Naive thymus-derived CD4-positive, alpha-beta T cell (primary cell): ENCODE data around the gene BPIFB1. TPM values are rescaled to one million over a fixed set of nuclear protein-coding genes. Genes with fewer than 3 reads are reported as not detected.

Experiments
- ATAC-seq: fragments of 150-1000 bp; cut with Tn5 transposase; 2 replicates; pipeline ENCODE4 v1.10.0; 2021; ENCODE audit warnings: mild to moderate bottlenecking, moderate library complexity
- CTCF ChIA-PET: fragments of 350-600 bp; sonication (Branson Sonifier 250); formaldehyde crosslinking; loops from one replicate; lab custom pipeline; 2021; ENCODE audit warnings: antibody characterized with exemption; lab: Charles Lee
- POLR2A ChIA-PET: fragments of 350-600 bp; sonication (Branson Sonifier 250); formaldehyde crosslinking; loops from one replicate; lab custom pipeline; 2021; ENCODE audit warnings: antibody characterized with exemption, inconsistent platforms; lab: Charles Lee
- DNase-seq, 9 donors: peaks; one replicate each; pipeline versions ENCODE4 v3.0.0 to v3.0.0-alpha.2; 2020 to 2022; ENCODE audit warnings: mixed read lengths in 1 of 9
- H3K27ac ChIP-seq: one replicate; pipeline ENCODE4 v1.7.0; 2013; ENCODE audit warnings: mild to moderate bottlenecking, low read depth, low read length, moderate library complexity
- H3K27me3 ChIP-seq, 2 donors: one replicate each; pipeline ENCODE4 v1.7.0; 2013; ENCODE audit warnings: low read length in 2 of 2, mild to moderate bottlenecking in 2 of 2, moderate library complexity in 2 of 2; ENCODE audit not compliant: control insufficient read depth in 2 of 2, insufficient read depth in 2 of 2
- H3K36me3 ChIP-seq, 3 experiments: 1 replicate in 2 of 3; 2 replicates in 1 of 3; pipeline ENCODE4 v1.7.0; 2013; ENCODE audit warnings: low read length in 3 of 3, mild to moderate bottlenecking in 3 of 3, moderate library complexity in 1 of 3; ENCODE audit not compliant: insufficient read depth in 3 of 3, control insufficient read depth in 2 of 3
- H3K4me1 ChIP-seq, 2 donors: one replicate each; pipeline ENCODE4 v1.7.0; 2013; ENCODE audit warnings: low read length in 2 of 2, mild to moderate bottlenecking in 2 of 2, moderate library complexity in 1 of 2; ENCODE audit not compliant: control insufficient read depth in 2 of 2, insufficient read depth in 2 of 2
- H3K4me3 ChIP-seq: 2 replicates; pipeline ENCODE4 v1.7.0; 2013; ENCODE audit warnings: mild to moderate bottlenecking, low read length
- H3K9me3 ChIP-seq, 3 experiments: 1 replicate in 2 of 3; 2 replicates in 1 of 3; pipeline ENCODE4 v1.7.0; 2013; ENCODE audit warnings: low read length in 3 of 3; ENCODE audit not compliant: control insufficient read depth in 2 of 3
- H3K27ac Mint-ChIP-seq, 9 donors: one replicate each; pipeline ENCODE4 v1.8.0; 2020 to 2022; ENCODE audit warnings: mixed read lengths in 9 of 9, mild to moderate bottlenecking in 8 of 9, moderate library complexity in 5 of 9, inconsistent platforms in 2 of 9
- H3K27me3 Mint-ChIP-seq, 5 donors: one replicate each; pipeline ENCODE4 v1.8.0; 2021 to 2022; ENCODE audit warnings: mixed read lengths in 5 of 5, mild to moderate bottlenecking in 1 of 5
- H3K36me3 Mint-ChIP-seq, 5 donors: one replicate each; pipeline ENCODE4 v1.8.0; 2020 to 2022; ENCODE audit warnings: mixed read lengths in 5 of 5, mild to moderate bottlenecking in 3 of 5, inconsistent platforms in 1 of 5
- H3K4me1 Mint-ChIP-seq, 7 donors: one replicate each; pipeline ENCODE4 v1.8.0; 2020 to 2022; ENCODE audit warnings: mixed read lengths in 7 of 7, mild to moderate bottlenecking in 3 of 7, inconsistent platforms in 1 of 7
- H3K4me3 Mint-ChIP-seq, 10 donors: one replicate each; pipeline ENCODE4 v1.8.0; 2020 to 2022; ENCODE audit warnings: mild to moderate bottlenecking in 10 of 10, mixed read lengths in 10 of 10, moderate library complexity in 6 of 10, inconsistent platforms in 2 of 10
- H3K9me3 Mint-ChIP-seq, 11 donors: one replicate each; pipeline ENCODE4 v1.8.0; 2020 to 2022; ENCODE audit warnings: mixed read lengths in 11 of 11, mild to moderate bottlenecking in 4 of 11, inconsistent platforms in 1 of 11, moderate library complexity in 1 of 11
- intact Hi-C, 2 donors: fragments of 100-400 bp; cut with micrococcal nuclease; formaldehyde crosslinking; loops; one replicate each; pipeline ENCODE4 v1.15.1; 2023
- polyA plus RNA-seq, 2 donors: library from polyadenylated mRNA; unstranded; fragments of 300-500 nt; fragmentation: Illumina TruSeq; gene quantifications; one replicate each; pipeline ENCODE4 v1.2.3, GENCODE V29; 2021
- total RNA-seq, 6 experiments: library from RNA in 5 of 6; stranded (reverse) in 5 of 6; gene quantifications; 1 replicate in 5 of 6; 2 replicates in 1 of 6; pipeline ENCODE4 v1.2.3 and lab custom pipeline; 2021 to 2026

BPIFB1 gene
- total and polyA plus RNA-seq, 7 experiments from 2014 or later = not detected

GRCh38 chr20:33239979-33240736 lies 42.9 kb upstream of the BPIFB1 start:
- Mint-ChIP-seq H3K36me3 (no peaks in the 10 kb centered on the region), H3K4me3 (no peak overlapping the region), H3K27ac (no peak overlapping the region), H3K4me1 (no peaks in the 10 kb centered on the region), H3K27me3 (peaks cover 4 to 16% (median 9%) of the 10 kb centered on the region in 5 donors), H3K9me3 (peaks cover 0 to 1% (median 0%) of the 10 kb centered on the region in 11 donors)
- ChIA-PET POLR2A (interaction anchor here (0.9 kb wide), 1 partner anchor 45 kb away, joined by 3 read pairs; no protein-coding TSS in a partner anchor), CTCF (no interaction called here)
- ATAC-seq = no peak
- Histone ChIP-seq H3K27me3 (no peaks in the 10 kb centered on the region), H3K27ac (no peak overlapping the region), H3K36me3 (no peaks in the 10 kb centered on the region), H3K4me3 (no peak overlapping the region), H3K4me1 (no peaks in the 10 kb centered on the region), H3K9me3 (no peaks in the 10 kb centered on the region)
- intact Hi-C loops = no loop called here
- DNase-seq = no peak

GRCh38 chr20:33240923-33241322 lies 42.1 kb upstream of the BPIFB1 start:
- ChIA-PET POLR2A (no interaction called here), CTCF (no interaction called here)
- Mint-ChIP-seq H3K27me3 (peaks cover 4 to 16% (median 9%) of the 10 kb centered on the region in 5 donors), H3K9me3 (peaks cover 0 to 1% (median 0%) of the 10 kb centered on the region in 11 donors), H3K4me3 (no peak overlapping the region), H3K36me3 (no peaks in the 10 kb centered on the region), H3K27ac (no peak overlapping the region), H3K4me1 (no peaks in the 10 kb centered on the region)
- no peaks in the 10 kb centered on the region for H3K36me3 ChIP-seq
- DNase-seq (no peak), ATAC-seq (no peak)
- no peaks in the 10 kb centered on the region for H3K4me1 ChIP-seq
- intact Hi-C loops = no loop called here
- no peak overlapping the region for H3K27ac ChIP-seq
- H3K27me3 ChIP-seq = no peaks in the 10 kb centered on the region
- H3K9me3 ChIP-seq = no peaks in the 10 kb centered on the region
- H3K4me3 ChIP-seq = no peak overlapping the region

- Mint-ChIP-seq H3K27ac (no peak overlapping the region), H3K36me3 (no peaks in the 10 kb centered on the region), H3K4me3 (no peak overlapping the region), H3K4me1 (no peaks in the 10 kb centered on the region), H3K27me3 (peaks cover 4 to 12% (median 6%) of the 10 kb centered on the region in 5 donors), H3K9me3 (peaks cover 0 to 1% (median 0%) of the 10 kb centered on the region in 11 donors)
- intact Hi-C loops = no loop called here
- Histone ChIP-seq H3K36me3 (no peaks in the 10 kb centered on the region), H3K27ac (no peak overlapping the region), H3K4me3 (no peak overlapping the region), H3K27me3 (no peaks in the 10 kb centered on the region), H3K4me1 (no peaks in the 10 kb centered on the region), H3K9me3 (no peaks in the 10 kb centered on the region)
- no peak for ATAC-seq
- POLR2A ChIA-PET = no interaction called here
- no peak for DNase-seq
- CTCF ChIA-PET = no interaction called here
These were observed 40.5 kb upstream of the BPIFB1 start for GRCh38 chr20:33242319-33243100.

- Mint-ChIP-seq H3K9me3 (peaks cover 0 to 3% (median 0%) of the 10 kb centered on the region in 11 donors), H3K36me3 (no peaks in the 10 kb centered on the region), H3K27me3 (peaks cover 0 to 7% (median 0%) of the 10 kb centered on the region in 5 donors), H3K4me3 (no peak overlapping the region), H3K27ac (no peak overlapping the region), H3K4me1 (no peaks in the 10 kb centered on the region)
- H3K36me3 ChIP-seq = no peaks in the 10 kb centered on the region
- ATAC-seq (no peak), DNase-seq (no peak)
- no peaks in the 10 kb centered on the region for H3K4me1 ChIP-seq
- no peak overlapping the region for H3K4me3 ChIP-seq
- no peak overlapping the region for H3K27ac ChIP-seq
- H3K9me3 ChIP-seq = no peaks in the 10 kb centered on the region
- ChIA-PET POLR2A (no interaction called here), CTCF (no interaction called here)
- intact Hi-C loops = no loop called here
- H3K27me3 ChIP-seq = no peaks in the 10 kb centered on the region
These were observed 36.9 kb upstream of the BPIFB1 start for GRCh38 chr20:33246077-33246476.

- Mint-ChIP-seq H3K9me3 (peaks cover 0 to 6% (median 2%) of the 10 kb centered on the region in 11 donors), H3K27ac (no peak overlapping the region), H3K4me1 (peaks cover 0 to 1% (median 0%) of the 10 kb centered on the region in 7 donors), H3K4me3 (no peak overlapping the region), H3K27me3 (peaks cover 0 to 7% (median 5%) of the 10 kb centered on the region in 5 donors), H3K36me3 (peaks cover 0 to 5% (median 0%) of the 10 kb centered on the region in 5 donors)
- H3K36me3 ChIP-seq = no peaks in the 10 kb centered on the region
- CTCF ChIA-PET = no interaction called here
- ATAC-seq (no peak), DNase-seq (no peak)
- intact Hi-C loops = no loop called here
- H3K27me3 ChIP-seq = no peaks in the 10 kb centered on the region
- no peak overlapping the region for H3K4me3 ChIP-seq
- H3K9me3 ChIP-seq = no peaks in the 10 kb centered on the region
- H3K4me1 ChIP-seq = no peaks in the 10 kb centered on the region
- no peak overlapping the region for H3K27ac ChIP-seq
- POLR2A ChIA-PET = no interaction called here
These were observed 33.6 kb upstream of the BPIFB1 start for GRCh38 chr20:33249456-33249855.

GRCh38 chr20:33250666-33251065 lies 32.3 kb upstream of the BPIFB1 start:
- H3K27ac Mint-ChIP-seq = no peak overlapping the region
- no peaks in the 10 kb centered on the region for H3K27me3 ChIP-seq
- intact Hi-C loops = no loop called here
- H3K4me1 ChIP-seq = no peaks in the 10 kb centered on the region
- H3K9me3 Mint-ChIP-seq = peaks cover 0 to 8% (median 3%) of the 10 kb centered on the region in 11 donors
- H3K4me3 Mint-ChIP-seq = no peak overlapping the region
- H3K4me3 ChIP-seq = no peak overlapping the region
- peaks cover 0 to 5% (median 0%) of the 10 kb centered on the region in 5 donors for H3K36me3 Mint-ChIP-seq
- DNase-seq = no peak
- H3K4me1 Mint-ChIP-seq = peaks cover 0 to 2% (median 0%) of the 10 kb centered on the region in 7 donors
- ChIA-PET POLR2A (no interaction called here), CTCF (no interaction called here)
- no peak overlapping the region for H3K27ac ChIP-seq
- H3K9me3 ChIP-seq = no peaks in the 10 kb centered on the region
- no peak for ATAC-seq
- H3K36me3 ChIP-seq = no peaks in the 10 kb centered on the region
- H3K27me3 Mint-ChIP-seq = peaks cover 0 to 11% (median 11%) of the 10 kb centered on the region in 5 donors
